HepG2 (cell line): ENCODE results near the gene SCIN. TPM values are rescaled to one million over a fixed set of nuclear protein-coding genes. Genes with fewer than 3 reads are reported as not detected.

Experiments used
- ARNT2 ChIP-seq: sonication (generic); formaldehyde crosslinking; IDR thresholded peaks from 2 replicates; pipeline ENCODE4 v1.8.0; 2022; ENCODE audit warnings: mild to moderate bottlenecking, low read depth, missing genetic modification reagents, moderate library complexity
- ATF5 ChIP-seq: sonication (generic); formaldehyde crosslinking; IDR thresholded peaks from 2 replicates; pipeline ENCODE4 v1.4.0; 2020; ENCODE audit warnings: mild to moderate bottlenecking, low read depth, missing genetic modification reagents
- BRD4 ChIP-seq: sonication (generic); formaldehyde crosslinking; IDR thresholded peaks from 2 replicates; pipeline ENCODE4 v1.4.0; 2020; ENCODE audit warnings: missing genetic modification reagents
- E2F5 ChIP-seq: sonication (generic); formaldehyde crosslinking; conservative IDR thresholded peaks from 2 replicates; pipeline ENCODE4 v1.4.0; 2020; ENCODE audit warnings: missing genetic modification reagents
- FOXK1 ChIP-seq: sonication (generic); formaldehyde crosslinking; IDR thresholded peaks from 2 replicates; pipeline ENCODE4 v1.4.0; 2020; ENCODE audit warnings: low read depth, missing genetic modification reagents, borderline replicate concordance
- GATAD1 ChIP-seq: IDR thresholded peaks from 2 replicates; pipeline ENCODE4 v1.6.1; 2016; ENCODE audit warnings: missing genetic modification reagents, missing compliant biosample characterization
- HOXA9 ChIP-seq: sonication (generic); formaldehyde crosslinking; IDR thresholded peaks from 2 replicates; pipeline ENCODE4 v1.8.1; 2022; ENCODE audit warnings: missing genetic modification reagents, mild to moderate bottlenecking, moderate library complexity, borderline replicate concordance
- KMT2B ChIP-seq: IDR thresholded peaks from 2 replicates; pipeline ENCODE4 v1.6.1; 2016; ENCODE audit warnings: missing genetic modification reagents, missing compliant biosample characterization
- RBAK ChIP-seq: sonication (generic); formaldehyde crosslinking; IDR thresholded peaks from 2 replicates; pipeline ENCODE4 v1.5.1; 2020; ENCODE audit warnings: mild to moderate bottlenecking, missing genetic modification reagents
- RBM39 ChIP-seq: fragments of 200-400 bp; formaldehyde crosslinking; IDR thresholded peaks from one replicate; pipeline ENCODE4 v1.6.1; 2018; ENCODE audit warnings: antibody characterized with exemption, mild to moderate bottlenecking, low read depth, low read length; ENCODE audit not compliant: poor library complexity, severe bottlenecking
- REL ChIP-seq: sonication (generic); formaldehyde crosslinking; conservative IDR thresholded peaks from 2 replicates; pipeline ENCODE4 v1.8.0; 2022; ENCODE audit warnings: mild to moderate bottlenecking, missing genetic modification reagents, moderate library complexity
- RORA ChIP-seq: sonication (generic); formaldehyde crosslinking; IDR thresholded peaks from 2 replicates; pipeline ENCODE4 v1.5.0; 2020; ENCODE audit warnings: mild to moderate bottlenecking, missing genetic modification reagents, moderate library complexity
- SRSF1 ChIP-seq: fragments of 200-400 bp; formaldehyde crosslinking; optimal IDR thresholded peaks from 2 replicates; pipeline ENCODE3; 2017; ENCODE audit warnings: mild to moderate bottlenecking, low read depth, low read length, moderate library complexity
- TRIM24 ChIP-seq: sonication (generic); formaldehyde crosslinking; IDR thresholded peaks from 2 replicates; pipeline ENCODE4 v1.8.0; 2022; ENCODE audit warnings: mild to moderate bottlenecking, missing genetic modification reagents
- XRCC5 ChIP-seq: fragments of 200-400 bp; formaldehyde crosslinking; optimal IDR thresholded peaks from 2 replicates; pipeline ENCODE3; 2017; ENCODE audit warnings: mild to moderate bottlenecking, low read length
- ZBED4 ChIP-seq: sonication (generic); formaldehyde crosslinking; IDR thresholded peaks from 2 replicates; pipeline ENCODE4 v1.4.0; 2020; ENCODE audit warnings: missing genetic modification reagents, borderline replicate concordance
- ZBTB42 ChIP-seq: sonication (generic); formaldehyde crosslinking; IDR thresholded peaks from 2 replicates; pipeline ENCODE4 v1.5.0; 2020; ENCODE audit warnings: mild to moderate bottlenecking, missing genetic modification reagents
- ZMAT3 ChIP-seq: sonication (generic); formaldehyde crosslinking; conservative IDR thresholded peaks from 2 replicates; pipeline ENCODE4 v1.7.0; 2021; ENCODE audit warnings: missing genetic modification reagents
- ZNF207 ChIP-seq: fragments of 450-650 bp; IDR thresholded peaks from 2 replicates; pipeline ENCODE4 v1.6.1; 2016; ENCODE audit warnings: antibody characterized with exemption, borderline replicate concordance
- ZNF33A ChIP-seq: sonication (generic); formaldehyde crosslinking; IDR thresholded peaks from 2 replicates; pipeline ENCODE4 v1.5.1; 2020; ENCODE audit warnings: missing genetic modification reagents, mild to moderate bottlenecking, moderate library complexity, borderline replicate concordance
- ZNF367 ChIP-seq: sonication (generic); formaldehyde crosslinking; IDR thresholded peaks from 2 replicates; pipeline ENCODE4 v1.4.0; 2020; ENCODE audit warnings: missing genetic modification reagents, borderline replicate concordance
- ZNF563 ChIP-seq: sonication (generic); formaldehyde crosslinking; IDR thresholded peaks from 2 replicates; pipeline ENCODE4 v1.8.0; 2022; ENCODE audit warnings: mild to moderate bottlenecking, moderate library complexity, missing genetic modification reagents
- ZNF75D ChIP-seq: sonication (generic); formaldehyde crosslinking; IDR thresholded peaks from 2 replicates; pipeline ENCODE4 v1.8.1; 2023; ENCODE audit warnings: missing genetic modification reagents, mild to moderate bottlenecking, borderline replicate concordance
- ZNF841 ChIP-seq: sonication (generic); formaldehyde crosslinking; IDR thresholded peaks from 2 replicates; pipeline ENCODE4 v1.8.1; 2023; ENCODE audit warnings: missing genetic modification reagents, borderline replicate concordance
- polyA plus RNA-seq, 8 experiments: library from polyadenylated mRNA; depleted of rRNA in 3 of 8; stranded (reverse) in 7 of 8; unstranded in 1 of 8; fragments of >200 nt; fragmentation: Illumina TruSeq in 4 of 8; extraction: Trizol in 4 of 8; gene quantifications; 2 replicates each; pipeline versions ENCODE4 v1.2.1 to v1.2.3, GENCODE V29; 2011 to 2016; ENCODE audit warnings: low read depth in 4 of 8, missing spikeins in 1 of 8, mixed read lengths in 1 of 8; ENCODE audit not compliant: insufficient read depth in 1 of 8
- total RNA-seq, 5 experiments: library from RNA; depleted of rRNA; stranded (reverse); fragments of >200 nt; fragmentation: Illumina TruSeq; extraction: Trizol; gene quantifications; 2 replicates each; pipeline ENCODE4 v1.2.3, GENCODE V29; 2016; ENCODE audit warnings: low read depth in 1 of 5

The SCIN gene
- total and polyA plus RNA-seq, 2 of the 13 experiments (the other 11 are each of a cell fraction or from before 2014, with no cell fraction given): not detected

GRCh38 chr7:12686891-12687717 is 116.6 kb downstream of the SCIN start, which contains the start of gene ARL4A (continued):
- TF ChIP-seq ZNF367 (CRISPR knock-in tag) (0 out of 2 replicates have a peak, but pooled peaks have one; percentile 59), REL (CRISPR knock-in tag) (no peak), ARNT2 (CRISPR knock-in tag) (no peak; the same call in 1 of the 2 replicates), HOXA9 (CRISPR knock-in tag) (peak; percentile 18; the same call in 1 of the 2 replicates), ZNF33A (no peak), FOXK1 (CRISPR knock-in tag) (no peak), GATAD1 (no peak), KMT2B (CRISPR knock-in tag) (peak; percentile 47), ATF5 (CRISPR knock-in tag) (no peak), E2F5 (CRISPR knock-in tag) (no peak; the same call in 1 of the 2 replicates), TRIM24 (CRISPR knock-in tag) (no peak), SRSF1 (no peak), ZNF207 (no peak), RORA (CRISPR knock-in tag) (0 out of 2 replicates have a peak, but pooled peaks have one; percentile 31), ZNF841 (CRISPR knock-in tag) (no peak), XRCC5 (peak; percentile 37), ZNF75D (peak; percentile 55; the same call in 1 of the 2 replicates), ZNF563 (CRISPR knock-in tag) (peak; percentile 99), RBAK (no peak), ZBTB42 (peak; percentile 84; the same call in 1 of the 2 replicates), RBM39 (peak; percentile 95), ZMAT3 (CRISPR knock-in tag) (0 out of 2 replicates have a peak, but pooled peaks have one; percentile 2), BRD4 (CRISPR knock-in tag) (no peak), ZBED4 (CRISPR knock-in tag) (no peak; the same call in 1 of the 2 replicates)
